CD4-positive, alpha-beta T cell (primary cell): ENCODE results near the gene DIPK1B. TPM values are rescaled to one million over a fixed set of nuclear protein-coding genes. Genes with fewer than 3 reads are reported as not detected.

ENCODE experiments used
- ATAC-seq: fragments of 200-7000 bp; cut with Tn5 transposase; one replicate; pipeline ENCODE4 v1.10.0; 2022; ENCODE audit warnings: mild to moderate bottlenecking; ENCODE audit not compliant: poor library complexity
- CTCF ChIA-PET: fragments of 350-600 bp; sonication (Branson Sonifier 250); formaldehyde crosslinking; loops from one replicate; lab custom pipeline; 2021; ENCODE audit warnings: antibody characterized with exemption, inconsistent platforms; lab: Charles Lee
- POLR2A ChIA-PET: fragments of 350-600 bp; sonication (Branson Sonifier 250); formaldehyde crosslinking; loops from one replicate; lab custom pipeline; 2021; ENCODE audit warnings: antibody characterized with exemption, inconsistent platforms; lab: Charles Lee
- DNase-seq, 14 experiments: peaks; one replicate each; pipeline ENCODE4 v3.0.0-alpha.2; 2013 to 2020; ENCODE audit warnings: mixed read lengths in 2 of 14
- H3K27ac ChIP-seq, 2 donors: one replicate each; pipeline versions ENCODE4 v1.5.1 to v1.7.0; 2013; ENCODE audit warnings: low read length in 2 of 2, low read depth in 1 of 2, mild to moderate bottlenecking in 1 of 2
- H3K27me3 ChIP-seq, 2 experiments: 1 replicate in 1 of 2; 2 replicates in 1 of 2; pipeline versions ENCODE4 v1.6.1 to v1.7.0; 2013; ENCODE audit warnings: low read length in 2 of 2, control low read depth in 1 of 2, mild to moderate bottlenecking in 1 of 2, moderate library complexity in 1 of 2; ENCODE audit not compliant: insufficient read depth in 2 of 2, control insufficient read depth in 1 of 2
- H3K36me3 ChIP-seq: one replicate; pipeline ENCODE4 v1.6.1; 2013; ENCODE audit warnings: low read length, control low read depth; ENCODE audit not compliant: insufficient read depth
- H3K4me1 ChIP-seq: one replicate; pipeline ENCODE4 v1.6.1; 2013; ENCODE audit warnings: low read length, control low read depth; ENCODE audit not compliant: insufficient read depth
- H3K4me3 ChIP-seq: one replicate; pipeline ENCODE4 v1.5.1; 2013; ENCODE audit warnings: mild to moderate bottlenecking, low read length, moderate library complexity
- H3K9me3 ChIP-seq, 2 experiments: 1 replicate in 1 of 2; 2 replicates in 1 of 2; pipeline versions ENCODE4 v1.6.1 to v1.7.0; 2013; ENCODE audit warnings: low read length in 2 of 2, mild to moderate bottlenecking in 2 of 2, control low read depth in 1 of 2, moderate library complexity in 1 of 2; ENCODE audit not compliant: control insufficient read depth in 1 of 2, insufficient read depth in 1 of 2
- H3K27ac Mint-ChIP-seq: one replicate; pipeline ENCODE4 v1.8.0; 2020; ENCODE audit warnings: mixed read lengths
- H3K27me3 Mint-ChIP-seq: one replicate; pipeline ENCODE4 v1.8.0; 2021; ENCODE audit warnings: mixed read lengths
- H3K36me3 Mint-ChIP-seq: one replicate; pipeline ENCODE4 v1.8.0; 2021; ENCODE audit warnings: low read depth, mixed read lengths
- H3K4me1 Mint-ChIP-seq: one replicate; pipeline ENCODE4 v1.8.0; 2021; ENCODE audit warnings: low read depth, mixed read lengths
- H3K4me3 Mint-ChIP-seq: one replicate; pipeline ENCODE4 v1.8.0; 2020; ENCODE audit warnings: mild to moderate bottlenecking, mixed read lengths
- H3K9me3 Mint-ChIP-seq: one replicate; pipeline ENCODE4 v1.8.0; 2020; ENCODE audit warnings: mixed read lengths
- CTCF ChIP-seq: fragments of 200-600 bp; IDR thresholded peaks from one replicate; pipeline ENCODE4 v1.8.0; 2022; ENCODE audit warnings: antibody characterized with exemption, mild to moderate bottlenecking
- intact Hi-C, 2 experiments: fragments of 100-400 bp; cut with DNase I in 1 of 2; cut with micrococcal nuclease in 1 of 2; formaldehyde crosslinking; loops; one replicate each; pipeline versions ENCODE4 v1.15.1 to v1.9.0; 2023 to 2025; cut with DNase I, micrococcal nuclease
- total RNA-seq, 174 experiments: library from RNA in 2 of 174; stranded (reverse) in 2 of 174; gene quantifications; one replicate each; pipeline ENCODE4 v1.2.3 and lab custom pipeline; 2021 to 2026

DIPK1B gene
- total RNA-seq, 2 experiments from 2014 or later = 0.11 TPM; not detected in 1

DNA sequence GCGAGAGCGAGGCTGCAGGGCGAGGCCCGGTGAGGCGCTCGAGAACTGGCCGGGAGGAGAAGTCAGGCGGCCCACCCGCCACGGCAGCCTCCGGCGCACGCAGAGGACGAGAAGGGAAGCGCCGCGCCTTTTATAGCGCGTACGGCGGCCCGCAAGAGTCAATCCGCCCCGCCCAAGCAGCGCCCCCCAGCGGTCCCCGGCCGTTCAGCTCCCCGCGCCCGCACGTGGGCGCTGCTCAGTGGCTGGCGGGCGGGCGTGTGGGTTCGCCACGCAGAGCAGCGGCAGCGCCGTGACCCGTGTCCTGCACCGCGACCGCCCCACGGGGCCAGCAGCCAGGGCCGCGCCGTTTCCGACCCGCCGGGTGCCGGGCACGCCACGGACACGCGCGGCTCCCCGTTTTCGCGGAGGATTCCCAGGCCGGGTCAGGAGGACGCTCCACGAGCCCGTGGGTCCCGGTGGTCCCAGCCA lies 15.7 kb downstream of the DIPK1B start:
- Mint-ChIP-seq H3K27ac (peak overlapping the region; percentile 92), H3K27me3 (peaks cover 7% of the 10 kb centered on the region), H3K4me1 (peaks cover 24% of the 10 kb centered on the region), H3K4me3 (peak overlapping the region; percentile 74), H3K36me3 (peaks cover 45% of the 10 kb centered on the region), H3K9me3 (no peaks in the 10 kb centered on the region)
- H3K27me3 ChIP-seq = no peaks in the 10 kb centered on the region
- peak; percentile 84 to 97 (median 94) for DNase-seq
- H3K36me3 ChIP-seq = peaks cover 37% of the 10 kb centered on the region
- peak; percentile 73 for ATAC-seq
- no peaks in the 10 kb centered on the region for H3K9me3 ChIP-seq
- H3K4me1 ChIP-seq = peaks cover 40% of the 10 kb centered on the region
- ChIA-PET POLR2A (interaction anchor here (0.5 to 1.8 kb wide), 21 partner anchors 10 to 526 kb away, joined by 3 to 12 read pairs (median 4); partner anchors contain the start of genes ANAPC2, CCDC183, MAN1B1 and SAPCD2), CTCF (interaction anchor here (0.6 to 2.6 kb wide), 8 partner anchors 14 to 401 kb away, joined by 3 to 13 read pairs (median 5); partner anchors contain the start of genes AJM1, DNLZ, MAN1B1 and NPDC1)
- TF ChIP-seq CTCF = peak; percentile 80
- H3K4me3 ChIP-seq = peak overlapping the region; percentile 94
- intact Hi-C loops = loop anchor here in 1 of 2 experiments (2.0 to 5.0 kb wide), 3 partner anchors 181 to 317 kb away; partner anchors contain the start of genes ENTR1, NOTCH1 and PMPCA
- H3K27ac ChIP-seq = peak overlapping the region in 1 of 2 donors; percentile 65

DNA sequence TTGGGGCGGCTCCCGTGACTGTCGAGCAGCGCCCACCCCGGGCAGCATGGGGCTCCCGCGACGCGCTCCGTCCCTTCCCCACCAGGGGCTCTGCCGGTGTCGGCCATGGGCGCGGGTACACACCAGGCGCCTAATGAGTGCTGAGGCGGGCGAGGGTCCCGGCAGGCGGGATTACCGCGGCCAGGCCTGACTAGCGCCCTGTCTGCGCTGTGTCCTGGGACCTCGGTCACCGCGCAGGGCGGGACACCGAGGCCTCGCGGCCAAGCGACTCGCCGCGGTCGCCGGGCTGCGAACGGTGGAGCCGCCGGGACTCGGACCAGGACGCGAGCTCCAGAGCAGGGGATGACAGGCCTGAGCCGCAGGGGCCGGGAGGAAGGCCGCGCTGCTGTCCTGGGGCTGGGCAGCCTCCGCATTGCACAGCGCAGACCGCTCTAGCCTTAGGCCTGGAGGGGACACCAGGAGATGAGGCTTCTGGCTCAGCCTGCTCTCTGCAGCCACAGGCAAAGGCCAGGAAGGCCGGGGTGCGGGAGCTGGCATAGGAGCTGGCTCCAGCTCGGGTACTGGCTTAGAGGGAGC lies 16.3 kb downstream of the DIPK1B start:
- Histone ChIP-seq H3K36me3 (peaks cover 32% of the 10 kb centered on the region), H3K4me1 (peaks cover 40% of the 10 kb centered on the region), H3K9me3 (no peaks in the 10 kb centered on the region), H3K27me3 (no peaks in the 10 kb centered on the region), H3K27ac (no peak overlapping the region), H3K4me3 (peak overlapping the region; percentile 57)
- intact Hi-C loops = loop anchor here in 1 of 2 experiments (2.0 to 5.0 kb wide), 3 partner anchors 181 to 318 kb away; partner anchors contain the start of genes ENTR1, NOTCH1 and PMPCA
- Mint-ChIP-seq H3K27ac (no peak overlapping the region), H3K36me3 (peaks cover 40% of the 10 kb centered on the region), H3K9me3 (no peaks in the 10 kb centered on the region), H3K27me3 (peaks cover 7% of the 10 kb centered on the region), H3K4me3 (peak overlapping the region; percentile 73), H3K4me1 (peaks cover 23% of the 10 kb centered on the region)
- ChIA-PET POLR2A (interaction anchor here (0.5 to 1.8 kb wide), 21 partner anchors 9 to 525 kb away, joined by 3 to 12 read pairs (median 4); partner anchors contain the start of genes ANAPC2, CCDC183, MAN1B1 and SAPCD2), CTCF (interaction anchor here (0.6 to 2.6 kb wide), 8 partner anchors 15 to 401 kb away, joined by 3 to 13 read pairs (median 5); partner anchors contain the start of genes AJM1, DNLZ, MAN1B1 and NPDC1)
- TF ChIP-seq CTCF = no peak
- DNase-seq (peak in 1 of 14 experiments; percentile 7), ATAC-seq (no peak)

DNA sequence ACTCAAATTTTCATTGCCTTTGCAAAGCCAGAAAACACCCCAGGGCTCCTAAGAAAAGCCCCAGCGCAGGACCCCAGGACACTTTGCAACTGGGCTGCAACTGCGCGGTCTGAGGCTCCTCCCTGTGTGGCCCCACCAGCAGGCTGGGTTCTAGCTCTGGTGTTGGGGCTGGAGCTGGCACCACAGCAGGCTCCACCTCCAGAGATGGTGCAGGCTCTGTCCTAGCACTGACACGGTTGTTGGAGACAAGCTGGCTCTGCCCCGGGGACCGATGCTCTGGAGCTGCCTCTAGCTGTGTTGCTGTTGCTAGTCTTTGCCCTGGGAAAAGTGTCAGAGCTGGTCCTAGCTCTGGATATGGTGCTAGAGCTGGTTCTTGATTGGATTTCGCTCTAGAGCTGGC lies 16.8 kb downstream of the DIPK1B start:
- POLR2A ChIA-PET = interaction anchor here (1.3 kb wide), 1 partner anchor 13 kb away, joined by 4 read pairs; no protein-coding TSS in a partner anchor
- H3K36me3 Mint-ChIP-seq = peaks cover 35% of the 10 kb centered on the region
- H3K27ac Mint-ChIP-seq = peak overlapping the region; percentile 44

More for the DNA sequence above, 16.8 kb downstream of the DIPK1B start:
- intact Hi-C loops = loop anchor here in 1 of 2 experiments (2.0 to 5.0 kb wide), 3 partner anchors 182 to 318 kb away; partner anchors contain the start of genes ENTR1, NOTCH1 and PMPCA
- H3K4me3 ChIP-seq = peak overlapping the region; percentile 57
- H3K27me3 ChIP-seq = no peaks in the 10 kb centered on the region
- Mint-ChIP-seq H3K4me1 (peaks cover 18% of the 10 kb centered on the region), H3K27me3 (peaks cover 7% of the 10 kb centered on the region), H3K4me3 (peak overlapping the region; percentile 73), H3K9me3 (no peaks in the 10 kb centered on the region)
- no peak overlapping the region for H3K27ac ChIP-seq
- peaks cover 27% of the 10 kb centered on the region for H3K36me3 ChIP-seq
- H3K9me3 ChIP-seq = no peaks in the 10 kb centered on the region
- TF ChIP-seq CTCF = no peak
- peaks cover 40% of the 10 kb centered on the region for H3K4me1 ChIP-seq
- ATAC-seq = no peak
- peak in 2 of 14 experiments; percentile 6 to 40 for DNase-seq
- CTCF ChIA-PET = interaction anchor here (2.1 to 2.6 kb wide), 2 partner anchors 15 to 366 kb away, joined by 7 read pairs; partner anchors contain the start of gene DNLZ
